HG02981 (cell line): ENCODE results near the gene TCF15.

Source experiments
- ATAC-seq: cut with Tn5 transposase; IDR thresholded peaks from one replicate; pipeline ENCODE4 v1.9.1; 2021; ENCODE audit warnings: mild to moderate bottlenecking, moderate library complexity; ENCODE audit not compliant: unreplicated experiment

TCF15 gene

GRCh38 chr20:558117-558516 is 52.0 kb downstream of the TCF15 start:
- ATAC-seq: no peak

DNA sequence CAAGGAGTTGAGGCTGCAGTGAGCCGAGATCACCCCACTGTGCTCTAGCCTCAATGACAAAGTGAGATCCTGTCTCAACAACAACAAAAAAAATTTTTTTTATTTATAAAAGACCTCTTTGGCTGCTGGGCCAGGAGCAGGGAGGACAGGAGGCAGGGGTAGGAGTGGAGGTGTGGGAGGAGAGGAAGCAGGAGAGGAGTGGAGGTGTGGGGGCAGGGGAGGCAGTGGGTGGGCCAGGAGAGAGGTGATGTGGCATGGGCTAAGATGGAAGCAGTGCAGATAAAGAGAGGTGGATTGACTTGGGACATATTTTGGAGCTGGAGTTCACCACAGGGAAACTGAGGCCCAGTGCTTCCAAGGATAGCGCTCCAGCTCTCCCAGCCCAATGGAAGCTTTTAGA is 53.1 kb downstream of the TCF15 start:
- no peak for ATAC-seq

GRCh38 chr20:555976-556385 is 54.1 kb downstream of the TCF15 start:
- ATAC-seq: no peak
